ENCODE results near the gene NEDD9.

DNA sequence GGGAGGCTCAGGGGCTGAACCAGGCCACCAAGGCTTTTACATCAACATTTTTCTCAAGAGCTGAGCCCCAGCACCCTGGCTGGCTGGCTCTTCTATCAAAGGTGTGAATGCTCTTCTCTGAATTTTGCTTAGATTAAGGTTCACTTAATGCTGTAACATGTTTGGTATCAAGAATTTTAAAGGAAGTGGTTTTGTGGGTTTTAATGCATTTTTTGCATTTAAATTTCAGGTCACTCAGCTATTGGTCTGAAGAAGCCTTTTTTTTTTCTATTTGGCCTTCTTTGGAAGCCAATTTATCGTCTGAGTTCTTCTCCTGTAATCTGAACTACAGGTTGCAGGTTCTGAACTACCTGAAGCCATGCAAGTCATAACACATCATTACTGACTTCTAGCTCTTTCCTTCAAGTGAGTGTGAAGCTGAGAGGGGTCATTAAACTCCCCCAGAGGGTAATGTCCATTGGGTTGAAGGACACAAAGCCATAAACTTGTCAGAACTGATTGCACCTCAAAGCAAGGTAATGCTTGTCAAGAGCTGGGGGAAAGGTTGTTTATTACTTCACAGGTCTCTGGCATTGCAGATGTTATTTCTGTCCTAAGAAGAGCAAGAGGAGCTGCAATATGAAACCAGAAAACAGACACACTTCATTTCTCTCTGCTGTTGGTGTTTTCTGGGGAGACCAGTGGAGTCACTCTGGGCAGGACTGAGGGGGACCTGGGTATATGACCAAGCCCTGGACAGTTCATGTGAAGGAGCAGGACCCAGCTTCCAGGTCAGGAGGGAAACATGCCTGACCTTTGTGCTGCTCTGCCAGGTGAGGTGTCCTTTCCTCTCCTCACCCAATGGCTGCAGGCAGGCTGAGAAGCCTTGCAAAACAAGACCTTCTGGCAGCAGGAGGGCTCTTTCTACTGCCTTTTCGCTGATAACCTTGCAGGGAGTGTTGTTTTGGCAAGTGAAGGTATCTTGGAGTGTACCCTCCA is 26.1 kb upstream of the NEDD9 start:
- TF ChIP-seq ZNF121 (tag by site-specific recombination; IDR thresholded peaks at IDR 0.05) (no peak), ZNF2 (tag by site-specific recombination; IDR thresholded peaks at IDR 0.05) (no peak), ATF2 (tag by site-specific recombination; IDR thresholded peaks at IDR 0.05; ENCODE audit: low read depth) (no peak), ZNF423 (tag by site-specific recombination; IDR thresholded peaks at IDR 0.05) (no peak), ZNF830 (tag by site-specific recombination; IDR thresholded peaks at IDR 0.05; ENCODE audit: low read depth) (no peak), KLF16 (tag by site-specific recombination; IDR thresholded peaks at IDR 0.05) (no peak), SP2 (tag by site-specific recombination; IDR thresholded peaks at IDR 0.05) (no peak), HOXA7 (CRISPR knock-in tag; IDR thresholded peaks at IDR 0.05; ENCODE audit: borderline replicate concordance) (no peak), ZNF391 (tag by site-specific recombination; IDR thresholded peaks at IDR 0.05; ENCODE audit: borderline replicate concordance, low read depth) (no peak), ZNF707 (tag by site-specific recombination; IDR thresholded peaks at IDR 0.05) (no peak), ZNF174 (tag by site-specific recombination; IDR thresholded peaks at IDR 0.05) (no peak), ZNF140 (tag by site-specific recombination; IDR thresholded peaks at IDR 0.05) (no peak)
- TF ChIP-seq, protein P1, sequence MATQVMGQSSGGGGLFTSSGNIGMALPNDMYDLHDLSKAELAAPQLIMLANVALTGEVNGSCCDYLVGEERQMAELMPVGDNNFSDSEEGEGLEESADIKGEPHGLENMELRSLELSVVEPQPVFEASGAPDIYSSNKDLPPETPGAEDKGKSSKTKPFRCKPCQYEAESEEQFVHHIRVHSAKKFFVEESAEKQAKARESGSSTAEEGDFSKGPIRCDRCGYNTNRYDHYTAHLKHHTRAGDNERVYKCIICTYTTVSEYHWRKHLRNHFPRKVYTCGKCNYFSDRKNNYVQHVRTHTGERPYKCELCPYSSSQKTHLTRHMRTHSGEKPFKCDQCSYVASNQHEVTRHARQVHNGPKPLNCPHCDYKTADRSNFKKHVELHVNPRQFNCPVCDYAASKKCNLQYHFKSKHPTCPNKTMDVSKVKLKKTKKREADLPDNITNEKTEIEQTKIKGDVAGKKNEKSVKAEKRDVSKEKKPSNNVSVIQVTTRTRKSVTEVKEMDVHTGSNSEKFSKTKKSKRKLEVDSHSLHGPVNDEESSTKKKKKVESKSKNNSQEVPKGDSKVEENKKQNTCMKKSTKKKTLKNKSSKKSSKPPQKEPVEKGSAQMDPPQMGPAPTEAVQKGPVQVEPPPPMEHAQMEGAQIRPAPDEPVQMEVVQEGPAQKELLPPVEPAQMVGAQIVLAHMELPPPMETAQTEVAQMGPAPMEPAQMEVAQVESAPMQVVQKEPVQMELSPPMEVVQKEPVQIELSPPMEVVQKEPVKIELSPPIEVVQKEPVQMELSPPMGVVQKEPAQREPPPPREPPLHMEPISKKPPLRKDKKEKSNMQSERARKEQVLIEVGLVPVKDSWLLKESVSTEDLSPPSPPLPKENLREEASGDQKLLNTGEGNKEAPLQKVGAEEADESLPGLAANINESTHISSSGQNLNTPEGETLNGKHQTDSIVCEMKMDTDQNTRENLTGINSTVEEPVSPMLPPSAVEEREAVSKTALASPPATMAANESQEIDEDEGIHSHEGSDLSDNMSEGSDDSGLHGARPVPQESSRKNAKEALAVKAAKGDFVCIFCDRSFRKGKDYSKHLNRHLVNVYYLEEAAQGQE (tag by site-specific recombination; IDR thresholded peaks at IDR 0.05): no peak
- TF ChIP-seq, protein P2, sequence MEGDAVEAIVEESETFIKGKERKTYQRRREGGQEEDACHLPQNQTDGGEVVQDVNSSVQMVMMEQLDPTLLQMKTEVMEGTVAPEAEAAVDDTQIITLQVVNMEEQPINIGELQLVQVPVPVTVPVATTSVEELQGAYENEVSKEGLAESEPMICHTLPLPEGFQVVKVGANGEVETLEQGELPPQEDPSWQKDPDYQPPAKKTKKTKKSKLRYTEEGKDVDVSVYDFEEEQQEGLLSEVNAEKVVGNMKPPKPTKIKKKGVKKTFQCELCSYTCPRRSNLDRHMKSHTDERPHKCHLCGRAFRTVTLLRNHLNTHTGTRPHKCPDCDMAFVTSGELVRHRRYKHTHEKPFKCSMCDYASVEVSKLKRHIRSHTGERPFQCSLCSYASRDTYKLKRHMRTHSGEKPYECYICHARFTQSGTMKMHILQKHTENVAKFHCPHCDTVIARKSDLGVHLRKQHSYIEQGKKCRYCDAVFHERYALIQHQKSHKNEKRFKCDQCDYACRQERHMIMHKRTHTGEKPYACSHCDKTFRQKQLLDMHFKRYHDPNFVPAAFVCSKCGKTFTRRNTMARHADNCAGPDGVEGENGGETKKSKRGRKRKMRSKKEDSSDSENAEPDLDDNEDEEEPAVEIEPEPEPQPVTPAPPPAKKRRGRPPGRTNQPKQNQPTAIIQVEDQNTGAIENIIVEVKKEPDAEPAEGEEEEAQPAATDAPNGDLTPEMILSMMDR (tag by site-specific recombination; IDR thresholded peaks at IDR 0.05): no peak
